Panc1 (cell line): Measurements from ENCODE around the gene LARGE2. TPM values are rescaled to one million over a fixed set of nuclear protein-coding genes. Genes with fewer than 3 reads are reported as not detected.

Experiments used
- ATAC-seq: fragments of 200-7000 bp; cut with Tn5 transposase; 2 replicates; pipeline ENCODE4 v1.9.1; 2020; ENCODE audit warnings: mild to moderate bottlenecking, moderate library complexity
- BruUV-seq: library from RNA; stranded (reverse); fragments of 400-500 nt; replicated peaks from 2 replicates; lab custom pipeline; 2021; lab: Mats Ljungman, UMichigan
- CTCF ChIA-PET: fragments of 300-600 bp; sonication (Branson Sonifier 250); formaldehyde crosslinking; loops from one replicate; lab custom pipeline; 2022; ENCODE audit warnings: antibody characterized with exemption; lab: Charles Lee
- POLR2A ChIA-PET: fragments of 300-600 bp; sonication (Branson Sonifier 250); formaldehyde crosslinking; loops from one replicate; lab custom pipeline; 2022; ENCODE audit warnings: antibody characterized with exemption; lab: Charles Lee
- DNase-seq: peaks from one replicate; pipeline ENCODE4 v3.0.0-alpha.2; 2010; ENCODE audit warnings: low read depth, low spot score
- H3K27ac ChIP-seq: 2 replicates; pipeline ENCODE4 v1.5.1; 2011; ENCODE audit warnings: mild to moderate bottlenecking, low read length, inconsistent platforms
- H3K27me3 ChIP-seq: fragments of 200-500 bp; sonication (Bioruptor generic); 2 replicates; pipeline ENCODE4 v1.6.0; 2014; ENCODE audit warnings: low read length, inconsistent platforms; ENCODE audit not compliant: control insufficient read depth, insufficient read depth
- H3K36me3 ChIP-seq: fragments of 200-500 bp; sonication (Bioruptor generic); 2 replicates; pipeline ENCODE4 v1.5.1; 2014; ENCODE audit warnings: inconsistent platforms, mild to moderate bottlenecking, low read length, moderate library complexity; ENCODE audit not compliant: control insufficient read depth, insufficient read depth
- H3K4me1 ChIP-seq: 2 replicates; pipeline ENCODE4 v1.5.1; 2011; ENCODE audit warnings: inconsistent platforms, mild to moderate bottlenecking, low read length, moderate library complexity; ENCODE audit not compliant: control insufficient read depth, insufficient read depth
- H3K4me3 ChIP-seq, 2 experiments: 2 replicates each; pipeline ENCODE4 v1.5.1; 2011 to 2012; ENCODE audit warnings: low read depth in 2 of 2, low read length in 2 of 2, mild to moderate bottlenecking in 2 of 2, inconsistent platforms in 1 of 2, moderate library complexity in 1 of 2
- H3K9me3 ChIP-seq: fragments of 200-500 bp; sonication (Bioruptor generic); 2 replicates; pipeline ENCODE4 v1.5.1; 2014; ENCODE audit warnings: low read depth, mild to moderate bottlenecking, inconsistent platforms, low read length, moderate library complexity; ENCODE audit not compliant: control insufficient read depth, insufficient read depth
- CTCF ChIP-seq: fragments of 450-650 bp; IDR thresholded peaks from 2 replicates; pipeline ENCODE4 v1.5.1; 2017; ENCODE audit warnings: mild to moderate bottlenecking
- POLR2AphosphoS5 ChIP-seq: IDR thresholded peaks from 2 replicates; pipeline ENCODE4 v1.6.1; 2012; ENCODE audit warnings: mild to moderate bottlenecking, low read depth, low read length, moderate library complexity
- REST ChIP-seq, 2 experiments: IDR thresholded peaks; 2 replicates each; pipeline ENCODE4 v1.6.1; 2011 to 2012; ENCODE audit warnings: low read depth in 2 of 2, control low read depth in 1 of 2, low read length in 1 of 2, mild to moderate bottlenecking in 1 of 2, moderate library complexity in 1 of 2; ENCODE audit not compliant: insufficient read depth in 1 of 2
- SIN3A ChIP-seq: IDR thresholded peaks from 2 replicates; pipeline ENCODE4 v1.6.1; 2012; ENCODE audit warnings: low read depth, mild to moderate bottlenecking, low read length, moderate library complexity, borderline replicate concordance; ENCODE audit not compliant: insufficient read depth
- TCF7L2 ChIP-seq: IDR thresholded peaks from 2 replicates; pipeline ENCODE4 v1.6.1; 2011; ENCODE audit warnings: mild to moderate bottlenecking, low read depth, low read length, inconsistent platforms
- in situ Hi-C: cut with HindIII; loops from 2 replicates; pipeline ENCODE4 v1.10.0; 2016; ENCODE audit warnings: low sequenced_read_pairs, low pct_unique_long_range_greater_than_20kb
- intact Hi-C: fragments of 100-400 bp; cut with micrococcal nuclease; formaldehyde crosslinking; loops from one replicate; pipeline ENCODE4 v1.10.0; 2022; ENCODE audit not compliant: unreplicated experiment
- total RNA-seq: library from RNA; stranded (reverse); gene quantifications from one replicate; pipeline ENCODE4 v1.2.1, GENCODE V29; 2021; ENCODE audit not compliant: unreplicated experiment

Gene LARGE2
- total RNA-seq, 1 experiment from 2014 or later = 1.4 TPM

- no TSS peak for BruUV-seq
- intact Hi-C loops = no loop called here
- no peaks in the 10 kb centered on the region for H3K9me3 ChIP-seq
- no peaks in the 10 kb centered on the region for H3K36me3 ChIP-seq
- H3K4me1 ChIP-seq = peaks cover 6% of the 10 kb centered on the region; the same call in 1 of the 2 replicates
- no peaks in the 10 kb centered on the region for H3K27me3 ChIP-seq
- H3K4me3 ChIP-seq = no peak overlapping the region
- POLR2A ChIA-PET = interaction anchor here (0.6 kb wide), 1 partner anchor 135 kb away, joined by 3 read pairs; no protein-coding TSS in a partner anchor
- in situ Hi-C loops = no loop called here
- DNase-seq (no peak), ATAC-seq (no peak)
- no peak for TF ChIP-seq TCF7L2
- TF ChIP-seq CTCF = no peak
- TF ChIP-seq REST (IDR thresholded peaks at IDR 0.05; ENCODE audit: insufficient read depth in 1 of 2, low read depth in 2 of 2, low read length in 1 of 2) = no peak
- TF ChIP-seq POLR2AphosphoS5 = no peak
- TF ChIP-seq SIN3A = no peak
- CTCF ChIA-PET = no interaction called here
- no peak overlapping the region for H3K27ac ChIP-seq
Observed at GRCh38 chr11:45895553-45896259, 26.8 kb upstream of the LARGE2 start.

GRCh38 chr11:45896422-45896984, 26.0 kb upstream of the LARGE2 start:
- H3K36me3 ChIP-seq = no peaks in the 10 kb centered on the region
- BruUV-seq = no TSS peak
- H3K27me3 ChIP-seq = no peaks in the 10 kb centered on the region
- DNase-seq = no peak
- no peak overlapping the region for H3K27ac ChIP-seq
- CTCF ChIA-PET = no interaction called here
- POLR2A ChIA-PET = interaction anchor here (0.6 kb wide), 1 partner anchor 134 kb away, joined by 3 read pairs; no protein-coding TSS in a partner anchor
- in situ Hi-C loops = no loop called here
- intact Hi-C loops = no loop called here
- no peak for ATAC-seq
- no peak overlapping the region for H3K4me3 ChIP-seq
- no peaks in the 10 kb centered on the region for H3K9me3 ChIP-seq
- TF ChIP-seq TCF7L2 (no peak), REST (IDR thresholded peaks at IDR 0.05; ENCODE audit: insufficient read depth in 1 of 2, low read depth in 2 of 2, low read length in 1 of 2) (peak in 1 of 2 experiments; percentile 44; a peak in 2 of 4 replicates)
- peaks cover 6% of the 10 kb centered on the region; the same call in 1 of the 2 replicates for H3K4me1 ChIP-seq
